Naive thymus-derived CD4-positive, alpha-beta T cell (primary cell): ENCODE measurements around the gene TBCD. TPM values are rescaled to one million over a fixed set of nuclear protein-coding genes. Genes with fewer than 3 reads are reported as not detected.

Source experiments
- ATAC-seq: fragments of 150-1000 bp; cut with Tn5 transposase; 2 replicates; pipeline ENCODE4 v1.10.0; 2021; ENCODE audit warnings: mild to moderate bottlenecking, moderate library complexity
- CTCF ChIA-PET: fragments of 350-600 bp; sonication (Branson Sonifier 250); formaldehyde crosslinking; loops from one replicate; lab custom pipeline; 2021; ENCODE audit warnings: antibody characterized with exemption; lab: Charles Lee
- POLR2A ChIA-PET: fragments of 350-600 bp; sonication (Branson Sonifier 250); formaldehyde crosslinking; loops from one replicate; lab custom pipeline; 2021; ENCODE audit warnings: antibody characterized with exemption, inconsistent platforms; lab: Charles Lee
- DNase-seq, 9 donors: peaks; one replicate each; pipeline versions ENCODE4 v3.0.0 to v3.0.0-alpha.2; 2020 to 2022; ENCODE audit warnings: mixed read lengths in 1 of 9
- H3K27ac ChIP-seq: one replicate; pipeline ENCODE4 v1.7.0; 2013; ENCODE audit warnings: mild to moderate bottlenecking, low read depth, low read length, moderate library complexity
- H3K27me3 ChIP-seq, 2 donors: one replicate each; pipeline ENCODE4 v1.7.0; 2013; ENCODE audit warnings: low read length in 2 of 2, mild to moderate bottlenecking in 2 of 2, moderate library complexity in 2 of 2; ENCODE audit not compliant: control insufficient read depth in 2 of 2, insufficient read depth in 2 of 2
- H3K36me3 ChIP-seq, 3 experiments: 1 replicate in 2 of 3; 2 replicates in 1 of 3; pipeline ENCODE4 v1.7.0; 2013; ENCODE audit warnings: low read length in 3 of 3, mild to moderate bottlenecking in 3 of 3, moderate library complexity in 1 of 3; ENCODE audit not compliant: insufficient read depth in 3 of 3, control insufficient read depth in 2 of 3
- H3K4me1 ChIP-seq, 2 donors: one replicate each; pipeline ENCODE4 v1.7.0; 2013; ENCODE audit warnings: low read length in 2 of 2, mild to moderate bottlenecking in 2 of 2, moderate library complexity in 1 of 2; ENCODE audit not compliant: control insufficient read depth in 2 of 2, insufficient read depth in 2 of 2
- H3K4me3 ChIP-seq: 2 replicates; pipeline ENCODE4 v1.7.0; 2013; ENCODE audit warnings: mild to moderate bottlenecking, low read length
- H3K9me3 ChIP-seq, 3 experiments: 1 replicate in 2 of 3; 2 replicates in 1 of 3; pipeline ENCODE4 v1.7.0; 2013; ENCODE audit warnings: low read length in 3 of 3; ENCODE audit not compliant: control insufficient read depth in 2 of 3
- H3K27ac Mint-ChIP-seq, 9 donors: one replicate each; pipeline ENCODE4 v1.8.0; 2020 to 2022; ENCODE audit warnings: mixed read lengths in 9 of 9, mild to moderate bottlenecking in 8 of 9, moderate library complexity in 5 of 9, inconsistent platforms in 2 of 9
- H3K27me3 Mint-ChIP-seq, 5 donors: one replicate each; pipeline ENCODE4 v1.8.0; 2021 to 2022; ENCODE audit warnings: mixed read lengths in 5 of 5, mild to moderate bottlenecking in 1 of 5
- H3K36me3 Mint-ChIP-seq, 5 donors: one replicate each; pipeline ENCODE4 v1.8.0; 2020 to 2022; ENCODE audit warnings: mixed read lengths in 5 of 5, mild to moderate bottlenecking in 3 of 5, inconsistent platforms in 1 of 5
- H3K4me1 Mint-ChIP-seq, 7 donors: one replicate each; pipeline ENCODE4 v1.8.0; 2020 to 2022; ENCODE audit warnings: mixed read lengths in 7 of 7, mild to moderate bottlenecking in 3 of 7, inconsistent platforms in 1 of 7
- H3K4me3 Mint-ChIP-seq, 10 donors: one replicate each; pipeline ENCODE4 v1.8.0; 2020 to 2022; ENCODE audit warnings: mild to moderate bottlenecking in 10 of 10, mixed read lengths in 10 of 10, moderate library complexity in 6 of 10, inconsistent platforms in 2 of 10
- H3K9me3 Mint-ChIP-seq, 11 donors: one replicate each; pipeline ENCODE4 v1.8.0; 2020 to 2022; ENCODE audit warnings: mixed read lengths in 11 of 11, mild to moderate bottlenecking in 4 of 11, inconsistent platforms in 1 of 11, moderate library complexity in 1 of 11
- intact Hi-C, 2 donors: fragments of 100-400 bp; cut with micrococcal nuclease; formaldehyde crosslinking; loops; one replicate each; pipeline ENCODE4 v1.15.1; 2023
- polyA plus RNA-seq, 2 donors: library from polyadenylated mRNA; unstranded; fragments of 300-500 nt; fragmentation: Illumina TruSeq; gene quantifications; one replicate each; pipeline ENCODE4 v1.2.3, GENCODE V29; 2021
- total RNA-seq, 6 experiments: library from RNA in 5 of 6; stranded (reverse) in 5 of 6; gene quantifications; 1 replicate in 5 of 6; 2 replicates in 1 of 6; pipeline ENCODE4 v1.2.3 and lab custom pipeline; 2021 to 2026

The TBCD gene
- total and polyA plus RNA-seq, 7 experiments from 2014 or later: 61.5 to 255 (median 123) TPM

GRCh38 chr17:82840431-82840831 lies 88.6 kb downstream of the TBCD start:
- POLR2A ChIA-PET: interaction anchor here (0.6 to 1.5 kb wide), 2 partner anchors 19 to 45 kb away, joined by 3 to 4 read pairs; no protein-coding TSS in a partner anchor
- H3K27me3 Mint-ChIP-seq: no peaks in the 10 kb centered on the region
- Histone ChIP-seq H3K4me3 (no peak overlapping the region), H3K27me3 (no peaks in the 10 kb centered on the region), H3K27ac (no peak overlapping the region), H3K4me1 (no peaks in the 10 kb centered on the region), H3K36me3 (peaks cover 0 to 5% (median 0%) of the 10 kb centered on the region in 3 experiments), H3K9me3 (no peaks in the 10 kb centered on the region)
- no peaks in the 10 kb centered on the region for H3K9me3 Mint-ChIP-seq
- CTCF ChIA-PET: no interaction called here
- H3K4me3 Mint-ChIP-seq: no peak overlapping the region
- intact Hi-C loops: no loop called here
- peaks cover 0 to 10% (median 0%) of the 10 kb centered on the region in 5 donors for H3K36me3 Mint-ChIP-seq
- peaks cover 0 to 10% (median 4%) of the 10 kb centered on the region in 7 donors for H3K4me1 Mint-ChIP-seq
- no peak for DNase-seq
- no peak for ATAC-seq
- H3K27ac Mint-ChIP-seq: no peak overlapping the region

- Histone ChIP-seq H3K36me3 (peaks cover 0 to 8% (median 0%) of the 10 kb centered on the region in 3 experiments), H3K9me3 (no peaks in the 10 kb centered on the region), H3K27me3 (no peaks in the 10 kb centered on the region), H3K27ac (no peak overlapping the region), H3K4me3 (no peak overlapping the region), H3K4me1 (no peaks in the 10 kb centered on the region)
- H3K36me3 Mint-ChIP-seq: peaks cover 0 to 6% (median 0%) of the 10 kb centered on the region in 5 donors
- no peak for ATAC-seq
- POLR2A ChIA-PET: no interaction called here
- no peak for DNase-seq
- peaks cover 0 to 9% (median 4%) of the 10 kb centered on the region in 7 donors for H3K4me1 Mint-ChIP-seq
- H3K27me3 Mint-ChIP-seq: no peaks in the 10 kb centered on the region
- H3K27ac Mint-ChIP-seq: peak overlapping the region in 4 of 9 donors; percentile 1 to 72 (median 34)
- intact Hi-C loops: no loop called here
- CTCF ChIA-PET: interaction anchor here (0.6 kb wide), 2 partner anchors 33 to 160 kb away, joined by 3 to 4 read pairs; no protein-coding TSS in a partner anchor
- H3K9me3 Mint-ChIP-seq: no peaks in the 10 kb centered on the region
- H3K4me3 Mint-ChIP-seq: no peak overlapping the region
These were observed 90.2 kb downstream of the TBCD start for GRCh38 chr17:82841921-82842596.

GRCh38 chr17:82843904-82844680 lies 92.2 kb downstream of the TBCD start:
- no peak for ATAC-seq
- Histone ChIP-seq H3K27me3 (no peaks in the 10 kb centered on the region), H3K36me3 (peaks cover 0 to 8% (median 0%) of the 10 kb centered on the region in 3 experiments), H3K4me3 (no peak overlapping the region), H3K4me1 (no peaks in the 10 kb centered on the region), H3K27ac (no peak overlapping the region), H3K9me3 (no peaks in the 10 kb centered on the region)
- peaks cover under 1 to 7% (median 2%) of the 10 kb centered on the region in 5 donors for H3K36me3 Mint-ChIP-seq
- H3K27ac Mint-ChIP-seq: peak overlapping the region in 5 of 9 donors; percentile 25 to 59 (median 32)
- peaks cover 1 to 12% (median 5%) of the 10 kb centered on the region in 7 donors for H3K4me1 Mint-ChIP-seq
- CTCF ChIA-PET: interaction anchor here (0.6 to 1.4 kb wide), 5 partner anchors 11 to 357 kb away, joined by 3 to 4 read pairs (median 3); no protein-coding TSS in a partner anchor
- no peak overlapping the region for H3K4me3 Mint-ChIP-seq
- no peaks in the 10 kb centered on the region for H3K9me3 Mint-ChIP-seq
- no peak for DNase-seq
- intact Hi-C loops: no loop called here
- POLR2A ChIA-PET: interaction anchor here (0.9 to 1.1 kb wide), 3 partner anchors 10 to 20 kb away, joined by 3 to 5 read pairs (median 3); no protein-coding TSS in a partner anchor
- H3K27me3 Mint-ChIP-seq: no peaks in the 10 kb centered on the region

- Histone ChIP-seq H3K36me3 (peaks cover 0 to 8% (median 0%) of the 10 kb centered on the region in 3 experiments), H3K27me3 (no peaks in the 10 kb centered on the region), H3K9me3 (no peaks in the 10 kb centered on the region), H3K27ac (no peak overlapping the region), H3K4me3 (no peak overlapping the region), H3K4me1 (no peaks in the 10 kb centered on the region)
- DNase-seq (no peak), ATAC-seq (no peak)
- Mint-ChIP-seq H3K27ac (peak overlapping the region in 1 of 9 donors; percentile 31), H3K9me3 (no peaks in the 10 kb centered on the region), H3K4me1 (peaks cover 6 to 15% (median 9%) of the 10 kb centered on the region in 7 donors), H3K4me3 (no peak overlapping the region), H3K27me3 (no peaks in the 10 kb centered on the region), H3K36me3 (peaks cover 4 to 9% (median 6%) of the 10 kb centered on the region in 5 donors)
- ChIA-PET CTCF (interaction anchor here (0.6 to 1.4 kb wide), 2 partner anchors 10 to 175 kb away, joined by 3 read pairs; no protein-coding TSS in a partner anchor), POLR2A (interaction anchor here (1.1 kb wide), 1 partner anchor 19 kb away, joined by 4 read pairs; no protein-coding TSS in a partner anchor)
- intact Hi-C loops: no loop called here
These were observed 92.9 kb downstream of the TBCD start for GRCh38 chr17:82844796-82845162.

- Mint-ChIP-seq H3K27me3 (no peaks in the 10 kb centered on the region), H3K27ac (peak overlapping the region in 3 of 9 donors; percentile 37 to 71 (median 42)), H3K4me1 (peaks cover 6 to 15% (median 9%) of the 10 kb centered on the region in 7 donors), H3K4me3 (no peak overlapping the region), H3K36me3 (peaks cover 4 to 9% (median 6%) of the 10 kb centered on the region in 5 donors), H3K9me3 (no peaks in the 10 kb centered on the region)
- H3K27ac ChIP-seq: no peak overlapping the region
- H3K36me3 ChIP-seq: peaks cover 0 to 8% (median 0%) of the 10 kb centered on the region in 3 experiments
- CTCF ChIA-PET: no interaction called here
- ATAC-seq (no peak), DNase-seq (no peak)
- H3K9me3 ChIP-seq: no peaks in the 10 kb centered on the region
- POLR2A ChIA-PET: interaction anchor here (0.7 to 1.1 kb wide), 2 partner anchors 18 to 72 kb away, joined by 4 to 6 read pairs; no protein-coding TSS in a partner anchor
- no peak overlapping the region for H3K4me3 ChIP-seq
- H3K4me1 ChIP-seq: no peaks in the 10 kb centered on the region
- intact Hi-C loops: no loop called here
- no peaks in the 10 kb centered on the region for H3K27me3 ChIP-seq
These were observed 93.4 kb downstream of the TBCD start for GRCh38 chr17:82845163-82845807.

- POLR2A ChIA-PET: interaction anchor here (0.6 kb wide), 1 partner anchor 11 kb away, joined by 3 read pairs; no protein-coding TSS in a partner anchor
- H3K27ac Mint-ChIP-seq: no peak overlapping the region
These were observed 94.3 kb downstream of the TBCD start for GRCh38 chr17:82846061-82846691.

More at GRCh38 chr17:82846061-82846691, 94.3 kb downstream of the TBCD start:
- Histone ChIP-seq H3K9me3 (no peaks in the 10 kb centered on the region), H3K4me3 (no peak overlapping the region), H3K27me3 (no peaks in the 10 kb centered on the region), H3K36me3 (peaks cover 0 to 8% (median 0%) of the 10 kb centered on the region in 3 experiments), H3K4me1 (no peaks in the 10 kb centered on the region), H3K27ac (no peak overlapping the region)
- peaks cover 6 to 15% (median 12%) of the 10 kb centered on the region in 7 donors for H3K4me1 Mint-ChIP-seq
- no peak overlapping the region for H3K4me3 Mint-ChIP-seq
- intact Hi-C loops: no loop called here
- no peaks in the 10 kb centered on the region for H3K27me3 Mint-ChIP-seq
- H3K36me3 Mint-ChIP-seq: peaks cover 4 to 16% (median 8%) of the 10 kb centered on the region in 5 donors
- H3K9me3 Mint-ChIP-seq: no peaks in the 10 kb centered on the region
- CTCF ChIA-PET: no interaction called here
- DNase-seq (no peak), ATAC-seq (no peak)
